Measurements from ENCODE around the gene PRRC1. TPM values are rescaled to one million over a fixed set of nuclear protein-coding genes. Genes with fewer than 3 reads are reported as not detected.

The PRRC1 gene
- total and polyA plus RNA-seq, 9 of the 15 experiments (the other 6 are each of a cell fraction or from before 2014, with no cell fraction given): 23.4 to 68.7 (median 43.9) TPM

GRCh38 chr5:127492854-127493738, 24.3 kb upstream of the PRRC1 start (continued):
- TF ChIP-seq REST (IDR thresholded peaks at IDR 0.05; ENCODE audit: borderline replicate concordance) (peak; percentile 30; the same call in 1 of the 2 replicates), REST (CRISPR knock-in tag; IDR thresholded peaks at IDR 0.05; ENCODE audit: low read depth) (no peak), ZEB2 (IDR thresholded peaks at IDR 0.05) (0 out of 2 replicates have a peak, but pooled peaks have one; percentile 36), FOXK2 (conservative IDR thresholded peaks at IDR 0.05 in 1 of 2, IDR thresholded peaks at IDR 0.05 in 1 of 2; ENCODE audit: low read depth in 2 of 2) (peak; percentile 81 to 85)
- TF ChIP-seq, protein P1, sequence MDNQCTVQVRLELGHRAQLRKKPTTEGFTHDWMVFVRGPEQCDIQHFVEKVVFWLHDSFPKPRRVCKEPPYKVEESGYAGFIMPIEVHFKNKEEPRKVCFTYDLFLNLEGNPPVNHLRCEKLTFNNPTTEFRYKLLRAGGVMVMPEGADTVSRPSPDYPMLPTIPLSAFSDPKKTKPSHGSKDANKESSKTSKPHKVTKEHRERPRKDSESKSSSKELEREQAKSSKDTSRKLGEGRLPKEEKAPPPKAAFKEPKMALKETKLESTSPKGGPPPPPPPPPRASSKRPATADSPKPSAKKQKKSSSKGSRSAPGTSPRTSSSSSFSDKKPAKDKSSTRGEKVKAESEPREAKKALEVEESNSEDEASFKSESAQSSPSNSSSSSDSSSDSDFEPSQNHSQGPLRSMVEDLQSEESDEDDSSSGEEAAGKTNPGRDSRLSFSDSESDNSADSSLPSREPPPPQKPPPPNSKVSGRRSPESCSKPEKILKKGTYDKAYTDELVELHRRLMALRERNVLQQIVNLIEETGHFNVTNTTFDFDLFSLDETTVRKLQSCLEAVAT (IDR thresholded peaks at IDR 0.05): 0 out of 4 replicates have a peak, but pooled peaks of 1 of the 2 experiments have one; percentile 23
- TF ChIP-seq, protein P2, sequence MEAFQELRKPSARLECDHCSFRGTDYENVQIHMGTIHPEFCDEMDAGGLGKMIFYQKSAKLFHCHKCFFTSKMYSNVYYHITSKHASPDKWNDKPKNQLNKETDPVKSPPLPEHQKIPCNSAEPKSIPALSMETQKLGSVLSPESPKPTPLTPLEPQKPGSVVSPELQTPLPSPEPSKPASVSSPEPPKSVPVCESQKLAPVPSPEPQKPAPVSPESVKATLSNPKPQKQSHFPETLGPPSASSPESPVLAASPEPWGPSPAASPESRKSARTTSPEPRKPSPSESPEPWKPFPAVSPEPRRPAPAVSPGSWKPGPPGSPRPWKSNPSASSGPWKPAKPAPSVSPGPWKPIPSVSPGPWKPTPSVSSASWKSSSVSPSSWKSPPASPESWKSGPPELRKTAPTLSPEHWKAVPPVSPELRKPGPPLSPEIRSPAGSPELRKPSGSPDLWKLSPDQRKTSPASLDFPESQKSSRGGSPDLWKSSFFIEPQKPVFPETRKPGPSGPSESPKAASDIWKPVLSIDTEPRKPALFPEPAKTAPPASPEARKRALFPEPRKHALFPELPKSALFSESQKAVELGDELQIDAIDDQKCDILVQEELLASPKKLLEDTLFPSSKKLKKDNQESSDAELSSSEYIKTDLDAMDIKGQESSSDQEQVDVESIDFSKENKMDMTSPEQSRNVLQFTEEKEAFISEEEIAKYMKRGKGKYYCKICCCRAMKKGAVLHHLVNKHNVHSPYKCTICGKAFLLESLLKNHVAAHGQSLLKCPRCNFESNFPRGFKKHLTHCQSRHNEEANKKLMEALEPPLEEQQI (IDR thresholded peaks at IDR 0.05): 0 out of 2 replicates have a peak, but pooled peaks have one; percentile 20
- TF ChIP-seq, protein P3, sequence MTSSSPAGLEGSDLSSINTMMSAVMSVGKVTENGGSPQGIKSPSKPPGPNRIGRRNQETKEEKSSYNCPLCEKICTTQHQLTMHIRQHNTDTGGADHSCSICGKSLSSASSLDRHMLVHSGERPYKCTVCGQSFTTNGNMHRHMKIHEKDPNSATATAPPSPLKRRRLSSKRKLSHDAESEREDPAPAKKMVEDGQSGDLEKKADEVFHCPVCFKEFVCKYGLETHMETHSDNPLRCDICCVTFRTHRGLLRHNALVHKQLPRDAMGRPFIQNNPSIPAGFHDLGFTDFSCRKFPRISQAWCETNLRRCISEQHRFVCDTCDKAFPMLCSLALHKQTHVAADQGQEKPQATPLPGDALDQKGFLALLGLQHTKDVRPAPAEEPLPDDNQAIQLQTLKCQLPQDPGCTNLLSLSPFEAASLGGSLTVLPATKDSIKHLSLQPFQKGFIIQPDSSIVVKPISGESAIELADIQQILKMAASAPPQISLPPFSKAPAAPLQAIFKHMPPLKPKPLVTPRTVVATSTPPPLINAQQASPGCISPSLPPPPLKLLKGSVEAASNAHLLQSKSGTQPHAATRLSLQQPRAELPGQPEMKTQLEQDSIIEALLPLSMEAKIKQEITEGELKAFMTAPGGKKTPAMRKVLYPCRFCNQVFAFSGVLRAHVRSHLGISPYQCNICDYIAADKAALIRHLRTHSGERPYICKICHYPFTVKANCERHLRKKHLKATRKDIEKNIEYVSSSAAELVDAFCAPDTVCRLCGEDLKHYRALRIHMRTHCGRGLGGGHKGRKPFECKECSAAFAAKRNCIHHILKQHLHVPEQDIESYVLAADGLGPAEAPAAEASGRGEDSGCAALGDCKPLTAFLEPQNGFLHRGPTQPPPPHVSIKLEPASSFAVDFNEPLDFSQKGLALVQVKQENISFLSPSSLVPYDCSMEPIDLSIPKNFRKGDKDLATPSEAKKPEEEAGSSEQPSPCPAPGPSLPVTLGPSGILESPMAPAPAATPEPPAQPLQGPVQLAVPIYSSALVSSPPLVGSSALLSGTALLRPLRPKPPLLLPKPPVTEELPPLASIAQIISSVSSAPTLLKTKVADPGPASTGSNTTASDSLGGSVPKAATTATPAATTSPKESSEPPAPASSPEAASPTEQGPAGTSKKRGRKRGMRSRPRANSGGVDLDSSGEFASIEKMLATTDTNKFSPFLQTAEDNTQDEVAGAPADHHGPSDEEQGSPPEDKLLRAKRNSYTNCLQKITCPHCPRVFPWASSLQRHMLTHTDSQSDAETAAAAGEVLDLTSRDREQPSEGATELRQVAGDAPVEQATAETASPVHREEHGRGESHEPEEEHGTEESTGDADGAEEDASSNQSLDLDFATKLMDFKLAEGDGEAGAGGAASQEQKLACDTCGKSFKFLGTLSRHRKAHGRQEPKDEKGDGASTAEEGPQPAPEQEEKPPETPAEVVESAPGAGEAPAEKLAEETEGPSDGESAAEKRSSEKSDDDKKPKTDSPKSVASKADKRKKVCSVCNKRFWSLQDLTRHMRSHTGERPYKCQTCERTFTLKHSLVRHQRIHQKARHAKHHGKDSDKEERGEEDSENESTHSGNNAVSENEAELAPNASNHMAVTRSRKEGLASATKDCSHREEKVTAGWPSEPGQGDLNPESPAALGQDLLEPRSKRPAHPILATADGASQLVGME (CRISPR knock-in tag; IDR thresholded peaks at IDR 0.05): no peak

All from K562 (cell line).